ENCODE results near the gene DPH7. TPM values are rescaled to one million over a fixed set of nuclear protein-coding genes. Genes with fewer than 3 reads are reported as not detected.
"Not testable (repeated sequence)": the region's sequence is repeated elsewhere in the genome, so short reads cannot be mapped to it uniquely, and the experiment has no call there.

Gene DPH7
- polyA plus RNA-seq, 2 donors, result 20.5 to 36.0 TPM

DNA sequence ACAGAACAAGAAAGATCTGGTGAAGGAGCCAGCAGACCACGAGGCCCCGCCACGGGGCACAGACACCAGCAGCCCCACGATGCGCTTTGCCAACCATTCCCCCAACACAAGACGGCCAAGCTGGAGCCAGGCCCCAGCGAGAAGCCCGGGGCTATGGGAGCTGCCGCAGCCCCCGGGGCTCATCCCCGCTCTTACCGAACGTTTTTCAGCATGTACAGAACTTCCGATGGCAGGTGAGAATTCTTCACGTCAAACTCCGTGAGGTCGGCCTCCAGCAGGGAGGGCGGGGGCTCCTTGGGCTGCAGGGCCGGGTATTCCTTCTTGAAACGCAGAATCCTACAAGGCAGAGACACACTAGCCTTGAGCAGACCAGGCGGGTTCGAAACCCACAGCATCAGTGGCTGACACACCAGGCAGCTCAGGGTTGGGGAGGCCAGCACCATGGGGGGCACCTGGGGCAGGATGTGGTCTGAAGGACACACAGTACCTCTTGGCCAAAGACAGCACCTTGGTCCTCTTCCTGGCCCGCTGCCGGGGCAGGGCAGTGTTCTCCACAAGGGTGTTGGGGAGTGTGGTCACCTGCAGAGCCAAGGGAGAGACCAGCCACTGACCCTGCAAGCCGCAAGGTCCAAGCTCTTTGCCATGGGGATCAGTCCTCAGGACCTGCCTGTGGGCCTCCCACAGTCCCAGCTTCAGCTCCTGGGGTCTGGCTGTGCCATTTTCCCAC, 35.3 kb downstream of the DPH7 start:
- peaks cover 0 to 3% of the 10 kb centered on the region in 2 donors for H3K4me1 ChIP-seq (ENCODE audit: control insufficient read depth in 2 of 2, insufficient read depth in 2 of 2, low read length in 1 of 2)
- 90% methylated on average over 25 of the region's 25 CpGs for WGBS, 2 donors
- H3K4me3 ChIP-seq (ENCODE audit: low read depth in 1 of 2, low read length in 2 of 2), result no peak overlapping the region
- no peaks in the 10 kb centered on the region for H3K27me3 ChIP-seq (ENCODE audit: control insufficient read depth in 1 of 2, insufficient read depth in 2 of 2, low read length in 2 of 2)
- no peak overlapping the region for H3K27ac ChIP-seq (ENCODE audit: low read depth in 2 of 2, low read length in 1 of 2)
- H3K36me3 ChIP-seq (ENCODE audit: control insufficient read depth in 2 of 2, insufficient read depth in 2 of 2, low read length in 1 of 2), result no peaks in the 10 kb centered on the region
- H3K9me3 ChIP-seq (ENCODE audit: control insufficient read depth in 2 of 2, insufficient read depth in 1 of 2, low read depth in 1 of 2, low read length in 1 of 2), result no peaks in the 10 kb centered on the region

DNA sequence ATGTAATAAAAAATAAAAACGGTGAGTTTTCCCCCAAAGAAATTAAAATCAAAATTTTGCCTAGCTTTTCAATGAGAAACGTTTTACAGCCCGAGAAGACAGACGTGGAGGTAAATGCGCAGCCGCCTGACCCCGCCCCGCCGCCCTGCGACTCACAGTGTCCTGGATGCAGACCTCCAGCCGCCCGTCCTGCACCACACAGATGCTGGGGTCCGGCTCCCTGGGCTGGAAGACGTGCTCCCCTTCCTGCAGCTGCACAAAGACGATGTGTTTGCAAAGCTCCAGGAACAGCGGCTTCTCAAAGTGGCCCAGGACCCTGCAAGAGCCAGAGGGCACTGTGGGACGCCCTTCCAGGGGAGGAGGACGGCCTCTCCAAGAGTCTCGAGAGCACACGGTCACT, 36.2 kb downstream of the DPH7 start:
- 91 to 92% methylated on average over 20 of the region's 20 CpGs for WGBS, 2 donors
- no peaks in the 10 kb centered on the region for H3K4me1 ChIP-seq (ENCODE audit: control insufficient read depth in 2 of 2, insufficient read depth in 2 of 2, low read length in 1 of 2)

DNA sequence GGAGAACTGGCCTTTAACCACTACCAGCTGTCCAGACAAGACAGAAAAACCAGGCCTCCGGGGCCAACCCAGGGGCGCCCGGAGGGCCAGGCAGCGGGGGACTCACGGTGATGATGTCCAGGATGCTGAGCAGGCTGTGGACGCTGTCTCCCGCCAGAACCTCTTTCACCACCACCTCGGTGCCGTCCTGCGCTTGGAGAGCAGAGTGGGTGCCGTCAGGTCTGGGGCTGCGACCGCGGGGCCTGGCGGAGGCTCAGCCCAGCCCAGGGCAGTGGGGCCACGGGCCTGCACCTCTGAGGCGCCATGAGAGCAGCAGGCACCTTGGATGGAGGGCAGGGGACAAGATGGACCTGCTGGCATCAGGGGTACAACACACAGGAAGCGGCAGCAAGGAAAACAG, 38.2 kb downstream of the DPH7 start:
- WGBS, 2 donors, result 92 to 95% methylated on average over 18 of the region's 18 CpGs
- Histone ChIP-seq H3K4me3 (ENCODE audit: low read depth in 1 of 2, low read length in 2 of 2) (no peak overlapping the region), H3K27ac (ENCODE audit: low read depth in 2 of 2, low read length in 1 of 2) (no peak overlapping the region), H3K36me3 (ENCODE audit: control insufficient read depth in 2 of 2, insufficient read depth in 2 of 2, low read length in 1 of 2) (no peaks in the 10 kb centered on the region), H3K9me3 (ENCODE audit: control insufficient read depth in 2 of 2, insufficient read depth in 1 of 2, low read depth in 1 of 2, low read length in 1 of 2) (no peaks in the 10 kb centered on the region), H3K27me3 (ENCODE audit: control insufficient read depth in 1 of 2, insufficient read depth in 2 of 2, low read length in 2 of 2) (no peaks in the 10 kb centered on the region), H3K4me1 (ENCODE audit: control insufficient read depth in 2 of 2, insufficient read depth in 2 of 2, low read length in 1 of 2) (no peaks in the 10 kb centered on the region)

More for the DNA sequence above, 36.2 kb downstream of the DPH7 start:
- H3K27ac ChIP-seq (ENCODE audit: low read depth in 2 of 2, low read length in 1 of 2), result no peak overlapping the region
- no peaks in the 10 kb centered on the region for H3K27me3 ChIP-seq (ENCODE audit: control insufficient read depth in 1 of 2, insufficient read depth in 2 of 2, low read length in 2 of 2)
- no peaks in the 10 kb centered on the region for H3K36me3 ChIP-seq (ENCODE audit: control insufficient read depth in 2 of 2, insufficient read depth in 2 of 2, low read length in 1 of 2)
- H3K4me3 ChIP-seq (ENCODE audit: low read depth in 1 of 2, low read length in 2 of 2), result no peak overlapping the region
- no peaks in the 10 kb centered on the region for H3K9me3 ChIP-seq (ENCODE audit: control insufficient read depth in 2 of 2, insufficient read depth in 1 of 2, low read depth in 1 of 2, low read length in 1 of 2)

DNA sequence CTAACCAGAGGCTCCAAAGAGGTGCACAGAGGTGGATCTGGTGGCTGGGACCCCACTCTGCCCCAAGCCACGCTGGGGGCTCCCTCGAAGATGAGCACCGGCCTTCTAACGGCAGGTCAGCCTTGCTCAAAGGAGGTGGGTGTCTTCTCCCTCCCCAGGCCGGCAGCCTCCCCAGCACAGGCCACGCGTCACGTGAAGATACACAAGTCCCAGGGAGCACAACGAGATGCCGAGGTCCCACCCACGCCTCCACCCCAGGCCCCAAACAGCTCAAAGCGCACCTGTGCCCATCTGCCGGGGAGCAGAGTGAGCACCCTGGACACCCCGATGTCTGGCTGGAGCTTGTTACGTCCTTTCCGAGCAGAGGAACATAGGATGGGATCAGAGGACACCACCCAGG, 40.7 kb downstream of the DPH7 start:
- no peak overlapping the region for H3K27ac ChIP-seq (ENCODE audit: low read depth in 2 of 2, low read length in 1 of 2)
- no peaks in the 10 kb centered on the region for H3K36me3 ChIP-seq (ENCODE audit: control insufficient read depth in 2 of 2, insufficient read depth in 2 of 2, low read length in 1 of 2)
- H3K27me3 ChIP-seq (ENCODE audit: control insufficient read depth in 1 of 2, insufficient read depth in 2 of 2, low read length in 2 of 2), result no peaks in the 10 kb centered on the region
- 96 to 98% methylated on average over 16 of the region's 16 CpGs for WGBS, 2 donors
- H3K9me3 ChIP-seq (ENCODE audit: control insufficient read depth in 2 of 2, insufficient read depth in 1 of 2, low read depth in 1 of 2, low read length in 1 of 2), result no peaks in the 10 kb centered on the region
- no peaks in the 10 kb centered on the region for H3K4me1 ChIP-seq (ENCODE audit: control insufficient read depth in 2 of 2, insufficient read depth in 2 of 2, low read length in 1 of 2)
- no peak overlapping the region for H3K4me3 ChIP-seq (ENCODE audit: low read depth in 1 of 2, low read length in 2 of 2)

DNA sequence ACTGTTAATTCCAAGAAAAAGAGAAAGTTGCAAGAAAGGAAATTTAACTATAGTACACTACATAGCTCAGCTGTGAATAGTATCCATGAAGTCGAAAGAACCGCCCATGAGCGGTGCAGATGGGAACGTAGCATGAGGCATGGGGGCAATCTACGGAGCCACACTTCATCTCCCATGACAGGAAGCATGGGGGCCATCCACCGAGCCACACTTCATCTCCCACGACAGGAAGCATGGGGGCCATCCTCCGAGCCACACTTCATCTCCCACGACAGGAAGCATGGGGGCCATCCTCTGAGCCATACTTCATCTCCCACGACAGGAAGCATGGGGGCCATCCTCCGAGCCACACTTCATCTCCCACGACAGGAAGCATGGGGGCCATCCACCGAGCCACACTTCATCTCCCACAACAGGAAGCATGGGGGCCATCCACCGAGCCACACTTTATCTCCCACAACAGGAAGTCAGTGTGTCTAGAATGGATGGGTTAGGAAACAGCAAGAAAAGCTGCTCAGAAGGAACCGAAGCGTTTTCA, 42.1 kb downstream of the DPH7 start:
- H3K9me3 ChIP-seq (ENCODE audit: control insufficient read depth in 2 of 2, insufficient read depth in 1 of 2, low read depth in 1 of 2, low read length in 1 of 2); H3K4me3 ChIP-seq (ENCODE audit: low read depth in 1 of 2, low read length in 2 of 2); H3K27me3 ChIP-seq (ENCODE audit: control insufficient read depth in 1 of 2, insufficient read depth in 2 of 2, low read length in 2 of 2); H3K4me1 ChIP-seq (ENCODE audit: control insufficient read depth in 2 of 2, insufficient read depth in 2 of 2, low read length in 1 of 2); H3K36me3 ChIP-seq (ENCODE audit: control insufficient read depth in 2 of 2, insufficient read depth in 2 of 2, low read length in 1 of 2); H3K27ac ChIP-seq (ENCODE audit: low read depth in 2 of 2, low read length in 1 of 2): not testable (repeated sequence)
- 67 to 75% methylated on average over 16 of the region's 16 CpGs for WGBS, 2 donors

DNA sequence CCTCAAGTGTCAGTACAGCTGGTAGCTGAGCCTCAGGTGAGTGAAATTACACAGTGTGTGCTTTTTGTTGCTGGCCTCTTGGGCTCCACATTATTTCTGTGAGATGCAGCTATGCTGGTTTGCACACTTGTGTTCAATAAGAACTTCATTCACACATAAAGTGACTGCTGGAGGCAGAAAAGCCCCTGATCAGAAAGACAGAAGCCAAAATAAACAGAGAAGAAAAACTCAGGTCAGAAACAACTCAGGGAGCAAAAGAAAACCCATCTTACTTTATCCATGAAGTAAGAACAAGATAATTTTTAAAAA, 43.7 kb downstream of the DPH7 start:
- Histone ChIP-seq H3K4me3 (ENCODE audit: low read depth in 1 of 2, low read length in 2 of 2) (no peak overlapping the region), H3K36me3 (ENCODE audit: control insufficient read depth in 2 of 2, insufficient read depth in 2 of 2, low read length in 1 of 2) (no peaks in the 10 kb centered on the region), H3K27me3 (ENCODE audit: control insufficient read depth in 1 of 2, insufficient read depth in 2 of 2, low read length in 2 of 2) (no peaks in the 10 kb centered on the region), H3K9me3 (ENCODE audit: control insufficient read depth in 2 of 2, insufficient read depth in 1 of 2, low read depth in 1 of 2, low read length in 1 of 2) (no peaks in the 10 kb centered on the region), H3K4me1 (ENCODE audit: control insufficient read depth in 2 of 2, insufficient read depth in 2 of 2, low read length in 1 of 2) (no peaks in the 10 kb centered on the region), H3K27ac (ENCODE audit: low read depth in 2 of 2, low read length in 1 of 2) (no peak overlapping the region)

DNA sequence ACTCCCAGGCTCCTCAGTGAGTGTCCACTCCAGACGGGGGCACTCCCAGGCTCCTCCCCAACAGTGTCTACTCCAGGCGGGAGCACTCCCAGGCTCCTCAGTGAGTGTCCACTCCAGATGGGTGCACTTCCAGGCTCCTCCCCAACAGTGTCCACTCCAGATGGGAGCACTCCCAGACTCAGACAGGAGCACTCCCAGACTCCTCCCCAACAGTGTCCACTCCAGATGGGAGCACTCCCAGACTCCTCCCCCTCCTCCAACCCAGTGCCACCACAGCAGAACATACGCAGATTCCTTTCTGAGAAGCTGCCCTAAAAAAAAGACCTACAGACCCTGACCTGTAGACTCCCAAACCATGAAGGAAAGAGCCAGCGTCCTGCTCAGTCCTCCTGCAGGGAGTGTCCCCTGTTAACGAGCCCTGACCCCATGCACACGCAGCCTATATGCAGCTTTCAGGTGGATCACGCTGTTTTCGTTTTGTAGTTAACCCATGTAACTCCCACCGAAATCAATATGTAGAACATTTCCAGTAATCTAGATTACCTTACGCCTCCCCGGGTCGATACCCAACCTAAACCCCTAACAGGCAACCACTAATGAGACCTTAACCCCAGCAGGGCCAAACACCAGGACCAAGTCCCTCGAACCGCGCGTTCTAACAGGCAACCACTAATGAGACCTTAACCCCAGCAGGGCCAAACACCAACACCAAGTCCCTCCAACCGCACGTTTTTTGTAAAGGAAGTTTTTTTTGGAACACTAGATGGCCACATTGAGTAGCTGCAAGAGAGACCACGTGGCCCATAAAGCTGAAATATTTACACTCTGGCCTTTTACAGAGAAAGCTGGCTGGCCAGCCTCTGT, 44.2 kb downstream of the DPH7 start:
- 41 to 51% methylated on average over 19 of the region's 19 CpGs for WGBS, 2 donors
- no peak overlapping the region for H3K27ac ChIP-seq (ENCODE audit: low read depth in 2 of 2, low read length in 1 of 2)
- H3K36me3 ChIP-seq (ENCODE audit: control insufficient read depth in 2 of 2, insufficient read depth in 2 of 2, low read length in 1 of 2), result no peaks in the 10 kb centered on the region
- no peaks in the 10 kb centered on the region for H3K27me3 ChIP-seq (ENCODE audit: control insufficient read depth in 1 of 2, insufficient read depth in 2 of 2, low read length in 2 of 2)
- no peaks in the 10 kb centered on the region for H3K9me3 ChIP-seq (ENCODE audit: control insufficient read depth in 2 of 2, insufficient read depth in 1 of 2, low read depth in 1 of 2, low read length in 1 of 2)
- H3K4me3 ChIP-seq (ENCODE audit: low read depth in 1 of 2, low read length in 2 of 2), result no peak overlapping the region
- H3K4me1 ChIP-seq (ENCODE audit: control insufficient read depth in 2 of 2, insufficient read depth in 2 of 2, low read length in 1 of 2), result no peaks in the 10 kb centered on the region

DNA sequence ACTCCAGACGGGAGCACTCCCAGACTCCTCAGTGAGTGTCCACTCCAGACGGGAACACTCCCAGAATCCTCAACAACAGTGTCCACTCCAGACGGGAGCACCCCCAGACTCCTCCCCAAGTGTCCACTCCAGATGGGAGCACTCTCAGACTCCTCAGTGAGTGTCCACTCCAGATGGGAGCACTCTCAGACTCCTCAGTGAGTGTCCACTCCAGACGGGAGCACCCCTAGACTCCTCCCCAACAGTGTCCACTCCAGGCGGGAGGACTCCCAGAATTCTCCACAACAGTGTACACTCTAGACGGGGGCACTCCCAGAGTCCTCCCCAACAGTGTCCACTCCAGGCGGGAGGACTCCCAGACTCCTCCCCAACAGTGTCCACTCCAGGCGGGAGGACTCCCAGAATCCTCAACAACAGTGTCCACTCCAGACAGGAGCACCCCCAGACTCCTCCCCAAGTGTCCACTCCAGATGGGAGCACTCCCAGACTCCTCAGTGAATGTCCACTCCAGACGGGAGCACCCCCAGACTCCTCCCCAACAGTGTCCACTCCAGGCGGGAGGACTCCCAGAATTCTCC, 45.7 kb downstream of the DPH7 start:
- not testable (repeated sequence) for H3K27me3 ChIP-seq (ENCODE audit: control insufficient read depth in 1 of 2, insufficient read depth in 2 of 2, low read length in 2 of 2); H3K27ac ChIP-seq (ENCODE audit: low read depth in 2 of 2, low read length in 1 of 2); H3K36me3 ChIP-seq (ENCODE audit: control insufficient read depth in 2 of 2, insufficient read depth in 2 of 2, low read length in 1 of 2); H3K9me3 ChIP-seq (ENCODE audit: control insufficient read depth in 2 of 2, insufficient read depth in 1 of 2, low read depth in 1 of 2, low read length in 1 of 2); H3K4me3 ChIP-seq (ENCODE audit: low read depth in 1 of 2, low read length in 2 of 2); H3K4me1 ChIP-seq (ENCODE audit: control insufficient read depth in 2 of 2, insufficient read depth in 2 of 2, low read length in 1 of 2)
- whole genome bisulfite sequencing, 2 donors, result 87 to 89% methylated on average over 10 of the region's 10 CpGs

DNA sequence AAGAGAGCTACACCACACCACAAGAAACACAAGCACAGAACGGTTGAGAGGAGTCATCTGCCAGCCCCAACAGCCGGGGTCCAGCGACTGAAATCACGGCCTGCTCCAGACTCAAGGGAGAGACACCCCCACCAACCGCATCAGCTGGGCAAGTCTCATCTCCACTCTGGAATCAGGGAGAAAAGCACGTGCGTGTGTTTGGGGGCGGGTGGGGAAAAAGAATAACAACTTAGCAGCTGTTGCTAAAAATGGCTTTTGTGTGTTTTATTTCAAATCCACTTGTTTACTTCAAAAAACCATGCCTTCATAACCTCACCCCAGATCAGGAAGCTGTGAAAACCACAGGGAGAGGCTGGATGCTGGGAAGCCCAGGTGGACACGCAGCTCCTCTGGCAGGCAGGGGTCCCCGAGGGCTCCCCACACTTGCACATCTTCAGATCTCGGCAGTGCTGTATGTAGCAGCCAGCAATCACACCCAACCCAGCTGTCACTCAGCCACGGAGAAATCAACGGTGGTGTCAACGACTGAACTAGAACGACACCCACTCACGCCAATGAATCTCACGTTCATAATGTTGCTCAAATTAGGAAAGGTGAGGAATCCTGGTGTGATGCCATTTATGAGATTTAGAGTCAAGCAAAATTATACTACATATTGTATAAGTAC, 47.5 kb downstream of the DPH7 start:
- H3K27me3 ChIP-seq (ENCODE audit: control insufficient read depth in 1 of 2, insufficient read depth in 2 of 2, low read length in 2 of 2), result no peaks in the 10 kb centered on the region
- WGBS, 2 donors, result 65 to 67% methylated on average over 17 of the region's 17 CpGs
- H3K36me3 ChIP-seq (ENCODE audit: control insufficient read depth in 2 of 2, insufficient read depth in 2 of 2, low read length in 1 of 2), result no peaks in the 10 kb centered on the region
- H3K4me3 ChIP-seq (ENCODE audit: low read depth in 1 of 2, low read length in 2 of 2), result no peak overlapping the region
- no peaks in the 10 kb centered on the region for H3K4me1 ChIP-seq (ENCODE audit: control insufficient read depth in 2 of 2, insufficient read depth in 2 of 2, low read length in 1 of 2)
- no peaks in the 10 kb centered on the region for H3K9me3 ChIP-seq (ENCODE audit: control insufficient read depth in 2 of 2, insufficient read depth in 1 of 2, low read depth in 1 of 2, low read length in 1 of 2)
- no peak overlapping the region for H3K27ac ChIP-seq (ENCODE audit: low read depth in 2 of 2, low read length in 1 of 2)

All from esophagus (tissue), 2 donors.